ENCODE data around the gene BEGAIN. TPM values are rescaled to one million over a fixed set of nuclear protein-coding genes. Genes with fewer than 3 reads are reported as not detected.

Gene BEGAIN
- total RNA-seq, 1 experiment from 2014 or later: 0.54 TPM

GRCh38 chr14:100587763-100588411 lies 670 bp upstream of the BEGAIN start:
- BruUV-seq (replicated peaks): no TSS peak
- Mint-ChIP-seq H3K4me3 (ENCODE audit: unreplicated experiment) (peak overlapping the region; percentile 58), H3K4me1 (ENCODE audit: low read depth, unreplicated experiment) (no peaks in the 10 kb centered on the region), H3K27me3 (ENCODE audit: insufficient read depth, unreplicated experiment) (peaks cover 31% of the 10 kb centered on the region), H3K27ac (ENCODE audit: unreplicated experiment) (no peak overlapping the region), H3K9me3 (ENCODE audit: unreplicated experiment) (no peaks in the 10 kb centered on the region), H3K36me3 (ENCODE audit: insufficient read depth, unreplicated experiment) (no peaks in the 10 kb centered on the region)
- ChIA-PET POLR2A (no interaction called here), CTCF (no interaction called here)
- Histone ChIP-seq H3K27me3 (replicated peaks; ENCODE audit: control insufficient read depth, insufficient read depth, low read length) (no peaks in the 10 kb centered on the region; the same call in none of the 2 replicates), H3K36me3 (ENCODE audit: control insufficient read depth, insufficient read depth, low read length) (no peaks in the 10 kb centered on the region), H3K4me1 (no peaks in the 10 kb centered on the region), H3K4me3 (ENCODE audit: low read depth, low read length) (no peak overlapping the region), H3K9me3 (no peaks in the 10 kb centered on the region)
- TF ChIP-seq CTCF (IDR thresholded peaks at IDR 0.05; ENCODE audit: insufficient read depth in 1 of 2, low read depth in 1 of 2, low read length in 1 of 2, severe bottlenecking in 1 of 2, unreplicated experiment in 1 of 2): no peak
- intact Hi-C loops (cut with micrococcal nuclease; ENCODE audit: unreplicated experiment): no loop called here
- DNase-seq: no peak

GRCh38 chr14:100586403-100587085 lies 673 bp downstream of the BEGAIN start:
- DNase-seq: peak in 1 of 2 experiments; percentile 24
- no peak for TF ChIP-seq CTCF (IDR thresholded peaks at IDR 0.05; ENCODE audit: insufficient read depth in 1 of 2, low read depth in 1 of 2, low read length in 1 of 2, severe bottlenecking in 1 of 2, unreplicated experiment in 1 of 2)
- Histone ChIP-seq H3K4me3 (ENCODE audit: low read depth, low read length) (peak overlapping the region; percentile 38), H3K27me3 (replicated peaks; ENCODE audit: control insufficient read depth, insufficient read depth, low read length) (no peaks in the 10 kb centered on the region; the same call in none of the 2 replicates), H3K36me3 (ENCODE audit: control insufficient read depth, insufficient read depth, low read length) (no peaks in the 10 kb centered on the region), H3K9me3 (no peaks in the 10 kb centered on the region), H3K4me1 (no peaks in the 10 kb centered on the region)
- intact Hi-C loops (cut with micrococcal nuclease; ENCODE audit: unreplicated experiment): no loop called here
- Mint-ChIP-seq H3K27ac (ENCODE audit: unreplicated experiment) (no peak overlapping the region), H3K27me3 (ENCODE audit: insufficient read depth, unreplicated experiment) (peaks cover 24% of the 10 kb centered on the region), H3K9me3 (ENCODE audit: unreplicated experiment) (no peaks in the 10 kb centered on the region), H3K36me3 (ENCODE audit: insufficient read depth, unreplicated experiment) (no peaks in the 10 kb centered on the region), H3K4me3 (ENCODE audit: unreplicated experiment) (peak overlapping the region; percentile 54), H3K4me1 (ENCODE audit: low read depth, unreplicated experiment) (no peaks in the 10 kb centered on the region)
- ChIA-PET CTCF (no interaction called here), POLR2A (no interaction called here)
- BruUV-seq (replicated peaks): no TSS peak

GRCh38 chr14:100586153-100586402 lies 1.1 kb downstream of the BEGAIN start:
- Mint-ChIP-seq H3K4me3 (ENCODE audit: unreplicated experiment) (peak overlapping the region; percentile 54), H3K36me3 (ENCODE audit: insufficient read depth, unreplicated experiment) (no peaks in the 10 kb centered on the region), H3K27ac (ENCODE audit: unreplicated experiment) (no peak overlapping the region), H3K9me3 (ENCODE audit: unreplicated experiment) (no peaks in the 10 kb centered on the region), H3K27me3 (ENCODE audit: insufficient read depth, unreplicated experiment) (peaks cover 23% of the 10 kb centered on the region), H3K4me1 (ENCODE audit: low read depth, unreplicated experiment) (no peaks in the 10 kb centered on the region)
- intact Hi-C loops (cut with micrococcal nuclease; ENCODE audit: unreplicated experiment): no loop called here
- no peak for DNase-seq
- ChIA-PET POLR2A (no interaction called here), CTCF (no interaction called here)
- no peak for TF ChIP-seq CTCF (IDR thresholded peaks at IDR 0.05; ENCODE audit: insufficient read depth in 1 of 2, low read depth in 1 of 2, low read length in 1 of 2, severe bottlenecking in 1 of 2, unreplicated experiment in 1 of 2)
- BruUV-seq (replicated peaks): no TSS peak
- H3K9me3 ChIP-seq: no peaks in the 10 kb centered on the region
- no peaks in the 10 kb centered on the region for H3K4me1 ChIP-seq
- H3K36me3 ChIP-seq (ENCODE audit: control insufficient read depth, insufficient read depth, low read length): no peaks in the 10 kb centered on the region
- H3K4me3 ChIP-seq (ENCODE audit: low read depth, low read length): no peak overlapping the region; the same call in 1 of the 2 replicates
- H3K27me3 ChIP-seq (replicated peaks; ENCODE audit: control insufficient read depth, insufficient read depth, low read length): no peaks in the 10 kb centered on the region; the same call in none of the 2 replicates
